GM19351 (cell line): ENCODE measurements around the gene RHOB.
"Not testable (repeated sequence)": the region's sequence is repeated elsewhere in the genome, so short reads cannot be mapped to it uniquely, and the experiment has no call there.

ENCODE experiments used
- ATAC-seq: cut with Tn5 transposase; IDR thresholded peaks from one replicate; pipeline ENCODE4 v1.9.1; 2021; ENCODE audit warnings: mild to moderate bottlenecking, moderate library complexity; ENCODE audit not compliant: unreplicated experiment

Gene RHOB

GRCh38 chr2:20422402-20423271 lies 24.2 kb upstream of the RHOB start:
- no peak for ATAC-seq

- no peak for ATAC-seq
Measured at GRCh38 chr2:20423359-20423758, 23.5 kb upstream of the RHOB start.

GRCh38 chr2:20423847-20424246 lies 23.0 kb upstream of the RHOB start:
- no peak for ATAC-seq

GRCh38 chr2:20424300-20425290 lies 22.3 kb upstream of the RHOB start:
- peak; percentile 45 for ATAC-seq

- no peak for ATAC-seq
Measured at GRCh38 chr2:20425371-20425881, 21.4 kb upstream of the RHOB start.

- no peak for ATAC-seq
Measured at GRCh38 chr2:20425884-20426283, 21.0 kb upstream of the RHOB start.

- no peak for ATAC-seq
Measured at GRCh38 chr2:20427931-20428526, 18.8 kb upstream of the RHOB start.

GRCh38 chr2:20428717-20429490 lies 18.0 kb upstream of the RHOB start:
- ATAC-seq, result no peak

- peak; percentile 74 for ATAC-seq
Measured at GRCh38 chr2:20429528-20429927, 17.3 kb upstream of the RHOB start.

- ATAC-seq, result no peak
Measured at GRCh38 chr2:20430035-20430434, 16.8 kb upstream of the RHOB start.

- peak; percentile 40 for ATAC-seq
Measured at GRCh38 chr2:20430461-20431300, 16.2 kb upstream of the RHOB start.

- ATAC-seq, result no peak
Measured at GRCh38 chr2:20431301-20431698, 15.6 kb upstream of the RHOB start.

GRCh38 chr2:20431772-20432171 lies 15.1 kb upstream of the RHOB start:
- no peak for ATAC-seq

GRCh38 chr2:20432714-20433113 lies 14.2 kb upstream of the RHOB start:
- no peak for ATAC-seq

- ATAC-seq, result no peak
Measured at GRCh38 chr2:20433249-20433648, 13.6 kb upstream of the RHOB start.

GRCh38 chr2:20433946-20434553 lies 12.8 kb upstream of the RHOB start:
- no peak for ATAC-seq

- no peak for ATAC-seq
Measured at GRCh38 chr2:20434588-20435294, 12.1 kb upstream of the RHOB start.

GRCh38 chr2:20435456-20435855 lies 11.4 kb upstream of the RHOB start:
- ATAC-seq, result not testable (repeated sequence)
